HepG2 (cell line): ENCODE data around the gene MTMR4. TPM values are rescaled to one million over a fixed set of nuclear protein-coding genes. Genes with fewer than 3 reads are reported as not detected.

Experiments
- E2F2 ChIP-seq: sonication (generic); formaldehyde crosslinking; IDR thresholded peaks from 2 replicates; pipeline ENCODE4 v1.4.0; 2020; ENCODE audit warnings: missing genetic modification reagents, borderline replicate concordance
- HCFC1 ChIP-seq: fragments of 150-350 bp; IDR thresholded peaks from 2 replicates; pipeline ENCODE4 v1.6.1; 2014; ENCODE audit warnings: low read depth, low read length
- HOXA9 ChIP-seq: sonication (generic); formaldehyde crosslinking; IDR thresholded peaks from 2 replicates; pipeline ENCODE4 v1.8.1; 2022; ENCODE audit warnings: missing genetic modification reagents, mild to moderate bottlenecking, moderate library complexity, borderline replicate concordance
- IKZF5 ChIP-seq: IDR thresholded peaks from 2 replicates; pipeline ENCODE4 v1.6.1; 2018; ENCODE audit warnings: missing genetic modification reagents, mild to moderate bottlenecking, missing compliant biosample characterization
- MEIS2 ChIP-seq: sonication (generic); formaldehyde crosslinking; IDR thresholded peaks from 2 replicates; pipeline ENCODE4 v1.9.0; 2021; ENCODE audit warnings: mild to moderate bottlenecking, missing genetic modification reagents
- MZF1 ChIP-seq: sonication (generic); formaldehyde crosslinking; IDR thresholded peaks from 2 replicates; pipeline ENCODE4 v1.8.1; 2023; ENCODE audit warnings: mild to moderate bottlenecking, missing genetic modification reagents, borderline replicate concordance
- SP4 ChIP-seq: sonication (generic); formaldehyde crosslinking; IDR thresholded peaks from 2 replicates; pipeline ENCODE4 v1.8.1; 2023; ENCODE audit warnings: mild to moderate bottlenecking, missing genetic modification reagents
- THAP8 ChIP-seq: sonication (generic); formaldehyde crosslinking; IDR thresholded peaks from 2 replicates; pipeline ENCODE4 v1.5.1; 2020; ENCODE audit warnings: missing genetic modification reagents, mild to moderate bottlenecking, borderline replicate concordance
- ZC3H13 ChIP-seq: sonication (generic); formaldehyde crosslinking; IDR thresholded peaks from 2 replicates; pipeline ENCODE4 v1.8.1; 2023; ENCODE audit warnings: mild to moderate bottlenecking, missing genetic modification reagents, moderate library complexity
- ZMYM2 ChIP-seq: sonication (generic); formaldehyde crosslinking; IDR thresholded peaks from 2 replicates; pipeline ENCODE4 v1.8.0; 2022; ENCODE audit warnings: mild to moderate bottlenecking, missing genetic modification reagents
- ZNF205 ChIP-seq: IDR thresholded peaks from 2 replicates; pipeline ENCODE4 v1.6.1; 2018; ENCODE audit warnings: missing biosample characterization, missing genetic modification reagents
- ZNF318 ChIP-seq: sonication (generic); formaldehyde crosslinking; IDR thresholded peaks from 2 replicates; pipeline ENCODE4 v1.4.0; 2020; ENCODE audit warnings: mild to moderate bottlenecking, missing genetic modification reagents
- ZNF549 ChIP-seq: sonication (generic); formaldehyde crosslinking; IDR thresholded peaks from 2 replicates; pipeline ENCODE4 v1.5.0; 2020; ENCODE audit warnings: missing genetic modification reagents
- ZNF777 ChIP-seq: sonication (generic); formaldehyde crosslinking; IDR thresholded peaks from 2 replicates; pipeline ENCODE4 v1.4.0; 2020; ENCODE audit warnings: missing genetic modification reagents
- ZNF788 ChIP-seq: sonication (generic); formaldehyde crosslinking; IDR thresholded peaks from 2 replicates; pipeline ENCODE4 v1.5.0; 2020; ENCODE audit warnings: mild to moderate bottlenecking, missing genetic modification reagents, borderline replicate concordance
- ZUFSP ChIP-seq: sonication (generic); formaldehyde crosslinking; IDR thresholded peaks from 2 replicates; pipeline ENCODE4 v1.9.0; 2021; ENCODE audit warnings: missing genetic modification reagents, mild to moderate bottlenecking, borderline replicate concordance
- polyA plus RNA-seq, 8 experiments: library from polyadenylated mRNA; depleted of rRNA in 3 of 8; stranded (reverse) in 7 of 8; unstranded in 1 of 8; fragments of >200 nt; fragmentation: Illumina TruSeq in 4 of 8; extraction: Trizol in 4 of 8; gene quantifications; 2 replicates each; pipeline versions ENCODE4 v1.2.1 to v1.2.3, GENCODE V29; 2011 to 2016; ENCODE audit warnings: low read depth in 4 of 8, missing spikeins in 1 of 8, mixed read lengths in 1 of 8; ENCODE audit not compliant: insufficient read depth in 1 of 8
- total RNA-seq, 5 experiments: library from RNA; depleted of rRNA; stranded (reverse); fragments of >200 nt; fragmentation: Illumina TruSeq; extraction: Trizol; gene quantifications; 2 replicates each; pipeline ENCODE4 v1.2.3, GENCODE V29; 2016; ENCODE audit warnings: low read depth in 1 of 5

Gene MTMR4
- total and polyA plus RNA-seq, 2 of the 13 experiments (the other 11 are each of a cell fraction or from before 2014, with no cell fraction given) = 62.5 to 65.1 TPM

- TF ChIP-seq IKZF5 (peak; percentile 37), THAP8 (CRISPR knock-in tag) (no peak), E2F2 (CRISPR knock-in tag) (no peak), ZNF205 (CRISPR knock-in tag) (0 out of 2 replicates have a peak, but pooled peaks have one; percentile 17), ZMYM2 (CRISPR knock-in tag) (no peak), MZF1 (CRISPR knock-in tag) (no peak), SP4 (CRISPR knock-in tag) (peak; percentile 97), HCFC1 (peak; percentile 64; the same call in 1 of the 2 replicates), MEIS2 (0 out of 2 replicates have a peak, but pooled peaks have one; percentile 68), ZNF549 (CRISPR knock-in tag) (no peak), ZUFSP (CRISPR knock-in tag) (no peak), ZNF788 (CRISPR knock-in tag) (peak; percentile 56), ZNF318 (no peak), ZC3H13 (CRISPR knock-in tag) (no peak), ZNF777 (CRISPR knock-in tag) (no peak), HOXA9 (CRISPR knock-in tag) (no peak)
Observed at GRCh38 chr17:58517928-58518609, 3.6 kb upstream of the MTMR4 start (continued).
